Ishikawa (cell line): ENCODE results near the gene KANK3.

Experiments
- CEBPB ChIP-seq: IDR thresholded peaks from 2 replicates; pipeline ENCODE4 v1.6.1; 2012
- CREB1 ChIP-seq: IDR thresholded peaks from 2 replicates; pipeline ENCODE4 v1.6.1; 2012; ENCODE audit warnings: low read depth
- EGR1 ChIP-seq: IDR thresholded peaks from 2 replicates; pipeline ENCODE4 v1.6.1; 2012
- EP300 ChIP-seq: IDR thresholded peaks from 2 replicates; pipeline ENCODE4 v1.6.1; 2012; ENCODE audit warnings: borderline replicate concordance
- FOXM1 ChIP-seq: IDR thresholded peaks from 2 replicates; pipeline ENCODE4 v1.6.1; 2012; ENCODE audit warnings: low read depth, borderline replicate concordance
- MAX ChIP-seq: IDR thresholded peaks from 2 replicates; pipeline ENCODE4 v1.6.1; 2012
- NFIC ChIP-seq: IDR thresholded peaks from 2 replicates; pipeline ENCODE4 v1.6.1; 2012
- RAD21 ChIP-seq: IDR thresholded peaks from 2 replicates; pipeline ENCODE4 v1.6.1; 2012; ENCODE audit warnings: low read depth
- REST ChIP-seq: IDR thresholded peaks from 2 replicates; pipeline ENCODE4 v1.6.1; 2012; ENCODE audit warnings: low read depth, mild to moderate bottlenecking
- TAF1 ChIP-seq: IDR thresholded peaks from 2 replicates; pipeline ENCODE4 v1.6.1; 2012; ENCODE audit warnings: low read depth, mild to moderate bottlenecking
- TCF12 ChIP-seq: IDR thresholded peaks from 2 replicates; pipeline ENCODE4 v1.6.1; 2012; ENCODE audit warnings: low read depth
- TEAD4 ChIP-seq: IDR thresholded peaks from 2 replicates; pipeline ENCODE4 v1.6.1; 2012
- USF1 ChIP-seq: IDR thresholded peaks from 2 replicates; pipeline ENCODE4 v1.6.1; 2012
- YY1 ChIP-seq: IDR thresholded peaks from 2 replicates; pipeline ENCODE4 v1.6.1; 2012; ENCODE audit warnings: low read depth
- ZBTB7A ChIP-seq: IDR thresholded peaks from 2 replicates; pipeline ENCODE4 v1.6.1; 2012; ENCODE audit warnings: low read depth

The KANK3 gene

GRCh38 chr19:8306235-8307054, 36.6 kb downstream of the KANK3 start:
- no peak for TF ChIP-seq FOXM1
- TF ChIP-seq NFIC, result no peak
- TF ChIP-seq REST, result no peak
- no peak for TF ChIP-seq ZBTB7A
- TF ChIP-seq CREB1, result no peak
- TF ChIP-seq EP300, result no peak
- no peak for TF ChIP-seq MAX
- TF ChIP-seq RAD21, result no peak
- no peak for TF ChIP-seq TAF1
- TF ChIP-seq CEBPB, result no peak
- no peak for TF ChIP-seq TEAD4
- TF ChIP-seq YY1, result no peak
- no peak for TF ChIP-seq TCF12
- TF ChIP-seq EGR1, result no peak
- no peak for TF ChIP-seq USF1

- TF ChIP-seq EP300 (no peak), TAF1 (no peak), TEAD4 (no peak), ZBTB7A (no peak), RAD21 (no peak)
Measured at GRCh38 chr19:8305798-8306197, 37.3 kb downstream of the KANK3 start.

- TF ChIP-seq EGR1 (no peak), RAD21 (no peak), CREB1 (no peak), REST (no peak), CEBPB (no peak), NFIC (no peak), TAF1 (no peak), YY1 (no peak), ZBTB7A (no peak), FOXM1 (no peak), TCF12 (no peak), TEAD4 (no peak), EP300 (no peak), MAX (no peak), USF1 (no peak)
Measured at GRCh38 chr19:8304841-8305621, 38.0 kb downstream of the KANK3 start.

- TF ChIP-seq RAD21 (no peak), USF1 (no peak), MAX (no peak), EP300 (no peak), EGR1 (no peak), REST (no peak), TAF1 (no peak), NFIC (no peak), FOXM1 (no peak), TEAD4 (no peak), CREB1 (no peak), YY1 (no peak), ZBTB7A (no peak)
Measured at GRCh38 chr19:8302734-8303133, 40.3 kb downstream of the KANK3 start.
